ENCODE data around the gene SPIRE2.

The SPIRE2 gene

GRCh38 chr16:89880477-89881367, 52.4 kb downstream of the SPIRE2 start:
- WGBS, result 96% methylated on average over 18 of the region's 18 CpGs
- peaks cover 4% of the 10 kb centered on the region for H3K4me1 ChIP-seq (ENCODE audit: control insufficient read depth, insufficient read depth, low read depth, low read length)
- no peak for DNase-seq

GRCh38 chr16:89881368-89881730, 53.1 kb downstream of the SPIRE2 start:
- no peak overlapping the region for H3K18ac ChIP-seq (ENCODE audit: low read depth in 1 of 2, low read length in 2 of 2)
- WGBS, result 98% methylated on average over 6 of the region's 6 CpGs
- H3K4me3 ChIP-seq (ENCODE audit: insufficient read depth in 1 of 2, low read depth in 1 of 2, low read length in 2 of 2), result no peak overlapping the region
- DNase-seq, result no peak
- no peak overlapping the region for H2AK5ac ChIP-seq (ENCODE audit: low read length, severe bottlenecking)
- no peak overlapping the region for H2AFZ ChIP-seq (ENCODE audit: low read depth, low read length)
- peaks cover 80 to 83% of the 10 kb centered on the region in 2 experiments for H3K36me3 ChIP-seq (ENCODE audit: control insufficient read depth in 1 of 2, insufficient read depth in 2 of 2, low read depth in 1 of 2, low read length in 2 of 2)
- H3K4ac ChIP-seq (ENCODE audit: low read depth in 1 of 2, low read length in 2 of 2), result no peak overlapping the region
- H3K27ac ChIP-seq (ENCODE audit: low read length, poor library complexity, severe bottlenecking), result no peak overlapping the region
- H3K9me3 ChIP-seq (ENCODE audit: control insufficient read depth, low read length), result no peaks in the 10 kb centered on the region
- no peak overlapping the region for H2BK120ac ChIP-seq (ENCODE audit: low read depth, low read length)
- H4K91ac ChIP-seq (ENCODE audit: low read length), result no peak overlapping the region
- peaks cover 18% of the 10 kb centered on the region for H3K79me1 ChIP-seq (replicated peaks; ENCODE audit: low read length, poor library complexity, severe bottlenecking)
- no peak overlapping the region for H3K14ac ChIP-seq (ENCODE audit: low read length in 2 of 2)
- no peak overlapping the region for H2BK5ac ChIP-seq (ENCODE audit: low read depth, low read length, poor library complexity, severe bottlenecking)
- no peak overlapping the region for H2BK12ac ChIP-seq (ENCODE audit: low read length in 2 of 2)
- H3K27me3 ChIP-seq (ENCODE audit: control insufficient read depth in 1 of 2, insufficient read depth in 1 of 2, low read length in 2 of 2), result no peaks in the 10 kb centered on the region
- H3K9ac ChIP-seq (ENCODE audit: low read length), result no peak overlapping the region
- no peak overlapping the region for H3K4me2 ChIP-seq (ENCODE audit: low read length, poor library complexity, severe bottlenecking)
- no peak overlapping the region for H2BK15ac ChIP-seq (ENCODE audit: low read depth, poor library complexity, severe bottlenecking)
- H3K23ac ChIP-seq (ENCODE audit: low read length in 2 of 2), result no peak overlapping the region
- H3K4me1 ChIP-seq (ENCODE audit: control insufficient read depth, insufficient read depth, low read depth, low read length), result peaks cover 3% of the 10 kb centered on the region
- H4K8ac ChIP-seq (ENCODE audit: low read length), result no peak overlapping the region

More at GRCh38 chr16:89880477-89881367, 52.4 kb downstream of the SPIRE2 start:
- no peak overlapping the region for H3K14ac ChIP-seq (ENCODE audit: low read length in 2 of 2)
- no peaks in the 10 kb centered on the region for H3K27me3 ChIP-seq (ENCODE audit: control insufficient read depth in 1 of 2, insufficient read depth in 1 of 2, low read length in 2 of 2)
- no peak overlapping the region for H3K23ac ChIP-seq (ENCODE audit: low read length in 2 of 2)
- no peak overlapping the region for H4K8ac ChIP-seq (ENCODE audit: low read length)
- H2BK12ac ChIP-seq (ENCODE audit: low read length in 2 of 2), result no peak overlapping the region
- no peak overlapping the region for H3K27ac ChIP-seq (ENCODE audit: low read length, poor library complexity, severe bottlenecking)
- no peak overlapping the region for H3K9ac ChIP-seq (ENCODE audit: low read length)
- H3K4me3 ChIP-seq (ENCODE audit: insufficient read depth in 1 of 2, low read depth in 1 of 2, low read length in 2 of 2), result no peak overlapping the region
- peaks cover 74 to 84% of the 10 kb centered on the region in 2 experiments for H3K36me3 ChIP-seq (ENCODE audit: control insufficient read depth in 1 of 2, insufficient read depth in 2 of 2, low read depth in 1 of 2, low read length in 2 of 2)
- H3K79me1 ChIP-seq (replicated peaks; ENCODE audit: low read length, poor library complexity, severe bottlenecking), result peaks cover 18% of the 10 kb centered on the region
- H2BK120ac ChIP-seq (ENCODE audit: low read depth, low read length), result no peak overlapping the region
- H2AFZ ChIP-seq (ENCODE audit: low read depth, low read length), result no peak overlapping the region
- no peak overlapping the region for H2AK5ac ChIP-seq (ENCODE audit: low read length, severe bottlenecking)
- no peak overlapping the region for H2BK5ac ChIP-seq (ENCODE audit: low read depth, low read length, poor library complexity, severe bottlenecking)
- H3K18ac ChIP-seq (ENCODE audit: low read depth in 1 of 2, low read length in 2 of 2), result no peak overlapping the region
- no peak overlapping the region for H4K91ac ChIP-seq (ENCODE audit: low read length)
- no peak overlapping the region for H2BK15ac ChIP-seq (ENCODE audit: low read depth, poor library complexity, severe bottlenecking)
- H3K4ac ChIP-seq (ENCODE audit: low read depth in 1 of 2, low read length in 2 of 2), result no peak overlapping the region
- H3K9me3 ChIP-seq (ENCODE audit: control insufficient read depth, low read length), result no peaks in the 10 kb centered on the region
- no peak overlapping the region for H3K4me2 ChIP-seq (ENCODE audit: low read length, poor library complexity, severe bottlenecking)

- H3K36me3 ChIP-seq (ENCODE audit: control insufficient read depth in 1 of 2, insufficient read depth in 2 of 2, low read depth in 1 of 2, low read length in 2 of 2), result peaks cover 83 to 94% of the 10 kb centered on the region in 2 experiments
- no peak overlapping the region for H4K91ac ChIP-seq (ENCODE audit: low read length)
- no peak overlapping the region for H3K4ac ChIP-seq (ENCODE audit: low read depth in 1 of 2, low read length in 2 of 2)
- no peak overlapping the region for H3K27ac ChIP-seq (ENCODE audit: low read length, poor library complexity, severe bottlenecking)
- H2BK15ac ChIP-seq (ENCODE audit: low read depth, poor library complexity, severe bottlenecking), result no peak overlapping the region
- H2AK5ac ChIP-seq (ENCODE audit: low read length, severe bottlenecking), result no peak overlapping the region
- H3K27me3 ChIP-seq (ENCODE audit: control insufficient read depth in 1 of 2, insufficient read depth in 1 of 2, low read length in 2 of 2), result no peaks in the 10 kb centered on the region
- peaks cover 22% of the 10 kb centered on the region for H3K79me1 ChIP-seq (replicated peaks; ENCODE audit: low read length, poor library complexity, severe bottlenecking)
- no peak overlapping the region for H2BK120ac ChIP-seq (ENCODE audit: low read depth, low read length)
- H3K14ac ChIP-seq (ENCODE audit: low read length in 2 of 2), result no peak overlapping the region
- no peak overlapping the region for H3K4me3 ChIP-seq (ENCODE audit: insufficient read depth in 1 of 2, low read depth in 1 of 2, low read length in 2 of 2)
- no peak overlapping the region for H4K8ac ChIP-seq (ENCODE audit: low read length)
- H3K4me2 ChIP-seq (ENCODE audit: low read length, poor library complexity, severe bottlenecking), result no peak overlapping the region
- no peaks in the 10 kb centered on the region for H3K9me3 ChIP-seq (ENCODE audit: control insufficient read depth, low read length)
- peaks cover 1% of the 10 kb centered on the region for H3K4me1 ChIP-seq (ENCODE audit: control insufficient read depth, insufficient read depth, low read depth, low read length)
- H2AFZ ChIP-seq (ENCODE audit: low read depth, low read length), result no peak overlapping the region
- H3K18ac ChIP-seq (ENCODE audit: low read depth in 1 of 2, low read length in 2 of 2), result no peak overlapping the region
- no peak overlapping the region for H2BK5ac ChIP-seq (ENCODE audit: low read depth, low read length, poor library complexity, severe bottlenecking)
- no peak overlapping the region for H3K23ac ChIP-seq (ENCODE audit: low read length in 2 of 2)
- peak overlapping the region in 1 of 2 experiments; percentile 21 for H2BK12ac ChIP-seq (ENCODE audit: low read length in 2 of 2)
- H3K9ac ChIP-seq (ENCODE audit: low read length), result no peak overlapping the region
- WGBS, result 98% methylated on average over 28 of the region's 28 CpGs
- no peak for DNase-seq
These were observed 55.2 kb downstream of the SPIRE2 start for GRCh38 chr16:89883346-89884040.

GRCh38 chr16:89884041-89884421, 55.8 kb downstream of the SPIRE2 start:
- no peak overlapping the region for H2BK15ac ChIP-seq (ENCODE audit: low read depth, poor library complexity, severe bottlenecking)
- no peak overlapping the region for H3K4me3 ChIP-seq (ENCODE audit: insufficient read depth in 1 of 2, low read depth in 1 of 2, low read length in 2 of 2)
- no peak overlapping the region for H3K4me2 ChIP-seq (ENCODE audit: low read length, poor library complexity, severe bottlenecking)
- H2BK5ac ChIP-seq (ENCODE audit: low read depth, low read length, poor library complexity, severe bottlenecking), result no peak overlapping the region
- no peak overlapping the region for H3K4ac ChIP-seq (ENCODE audit: low read depth in 1 of 2, low read length in 2 of 2)
- no peaks in the 10 kb centered on the region for H3K9me3 ChIP-seq (ENCODE audit: control insufficient read depth, low read length)
- H3K4me1 ChIP-seq (ENCODE audit: control insufficient read depth, insufficient read depth, low read depth, low read length), result peaks cover 1% of the 10 kb centered on the region
- H3K27ac ChIP-seq (ENCODE audit: low read length, poor library complexity, severe bottlenecking), result no peak overlapping the region
- H3K18ac ChIP-seq (ENCODE audit: low read depth in 1 of 2, low read length in 2 of 2), result no peak overlapping the region
- H3K23ac ChIP-seq (ENCODE audit: low read length in 2 of 2), result no peak overlapping the region
- peaks cover 81 to 94% of the 10 kb centered on the region in 2 experiments for H3K36me3 ChIP-seq (ENCODE audit: control insufficient read depth in 1 of 2, insufficient read depth in 2 of 2, low read depth in 1 of 2, low read length in 2 of 2)
- peaks cover 24% of the 10 kb centered on the region for H3K79me1 ChIP-seq (replicated peaks; ENCODE audit: low read length, poor library complexity, severe bottlenecking)
- DNase-seq, result no peak
- H4K91ac ChIP-seq (ENCODE audit: low read length), result no peak overlapping the region
- 98% methylated on average over 6 of the region's 8 CpGs for WGBS
- H3K27me3 ChIP-seq (ENCODE audit: control insufficient read depth in 1 of 2, insufficient read depth in 1 of 2, low read length in 2 of 2), result no peaks in the 10 kb centered on the region
- H2BK12ac ChIP-seq (ENCODE audit: low read length in 2 of 2), result no peak overlapping the region
- no peak overlapping the region for H2BK120ac ChIP-seq (ENCODE audit: low read depth, low read length)
- H2AFZ ChIP-seq (ENCODE audit: low read depth, low read length), result no peak overlapping the region
- no peak overlapping the region for H3K9ac ChIP-seq (ENCODE audit: low read length)
- peak overlapping the region; percentile 22 for H4K8ac ChIP-seq (ENCODE audit: low read length)
- H2AK5ac ChIP-seq (ENCODE audit: low read length, severe bottlenecking), result no peak overlapping the region
- H3K14ac ChIP-seq (ENCODE audit: low read length in 2 of 2), result no peak overlapping the region
